CD4-positive, alpha-beta T cell (primary cell): Measurements from ENCODE around the gene ZNF865. TPM values are rescaled to one million over a fixed set of nuclear protein-coding genes. Genes with fewer than 3 reads are reported as not detected.

Experiments used
- ATAC-seq: fragments of 200-7000 bp; cut with Tn5 transposase; one replicate; pipeline ENCODE4 v1.10.0; 2022; ENCODE audit warnings: mild to moderate bottlenecking; ENCODE audit not compliant: poor library complexity
- CTCF ChIA-PET: fragments of 350-600 bp; sonication (Branson Sonifier 250); formaldehyde crosslinking; loops from one replicate; lab custom pipeline; 2021; ENCODE audit warnings: antibody characterized with exemption, inconsistent platforms; lab: Charles Lee
- POLR2A ChIA-PET: fragments of 350-600 bp; sonication (Branson Sonifier 250); formaldehyde crosslinking; loops from one replicate; lab custom pipeline; 2021; ENCODE audit warnings: antibody characterized with exemption, inconsistent platforms; lab: Charles Lee
- DNase-seq, 14 experiments: peaks; one replicate each; pipeline ENCODE4 v3.0.0-alpha.2; 2013 to 2020; ENCODE audit warnings: mixed read lengths in 2 of 14
- H3K27ac ChIP-seq, 2 donors: one replicate each; pipeline versions ENCODE4 v1.5.1 to v1.7.0; 2013; ENCODE audit warnings: low read length in 2 of 2, low read depth in 1 of 2, mild to moderate bottlenecking in 1 of 2
- H3K27me3 ChIP-seq, 2 experiments: 1 replicate in 1 of 2; 2 replicates in 1 of 2; pipeline versions ENCODE4 v1.6.1 to v1.7.0; 2013; ENCODE audit warnings: low read length in 2 of 2, control low read depth in 1 of 2, mild to moderate bottlenecking in 1 of 2, moderate library complexity in 1 of 2; ENCODE audit not compliant: insufficient read depth in 2 of 2, control insufficient read depth in 1 of 2
- H3K36me3 ChIP-seq: one replicate; pipeline ENCODE4 v1.6.1; 2013; ENCODE audit warnings: low read length, control low read depth; ENCODE audit not compliant: insufficient read depth
- H3K4me1 ChIP-seq: one replicate; pipeline ENCODE4 v1.6.1; 2013; ENCODE audit warnings: low read length, control low read depth; ENCODE audit not compliant: insufficient read depth
- H3K4me3 ChIP-seq: one replicate; pipeline ENCODE4 v1.5.1; 2013; ENCODE audit warnings: mild to moderate bottlenecking, low read length, moderate library complexity
- H3K9me3 ChIP-seq, 2 experiments: 1 replicate in 1 of 2; 2 replicates in 1 of 2; pipeline versions ENCODE4 v1.6.1 to v1.7.0; 2013; ENCODE audit warnings: low read length in 2 of 2, mild to moderate bottlenecking in 2 of 2, control low read depth in 1 of 2, moderate library complexity in 1 of 2; ENCODE audit not compliant: control insufficient read depth in 1 of 2, insufficient read depth in 1 of 2
- H3K27ac Mint-ChIP-seq: one replicate; pipeline ENCODE4 v1.8.0; 2020; ENCODE audit warnings: mixed read lengths
- H3K27me3 Mint-ChIP-seq: one replicate; pipeline ENCODE4 v1.8.0; 2021; ENCODE audit warnings: mixed read lengths
- H3K36me3 Mint-ChIP-seq: one replicate; pipeline ENCODE4 v1.8.0; 2021; ENCODE audit warnings: low read depth, mixed read lengths
- H3K4me1 Mint-ChIP-seq: one replicate; pipeline ENCODE4 v1.8.0; 2021; ENCODE audit warnings: low read depth, mixed read lengths
- H3K4me3 Mint-ChIP-seq: one replicate; pipeline ENCODE4 v1.8.0; 2020; ENCODE audit warnings: mild to moderate bottlenecking, mixed read lengths
- H3K9me3 Mint-ChIP-seq: one replicate; pipeline ENCODE4 v1.8.0; 2020; ENCODE audit warnings: mixed read lengths
- CTCF ChIP-seq: fragments of 200-600 bp; IDR thresholded peaks from one replicate; pipeline ENCODE4 v1.8.0; 2022; ENCODE audit warnings: antibody characterized with exemption, mild to moderate bottlenecking
- intact Hi-C, 2 experiments: fragments of 100-400 bp; cut with DNase I in 1 of 2; cut with micrococcal nuclease in 1 of 2; formaldehyde crosslinking; loops; one replicate each; pipeline versions ENCODE4 v1.15.1 to v1.9.0; 2023 to 2025; cut with DNase I, micrococcal nuclease
- total RNA-seq, 174 experiments: library from RNA in 2 of 174; stranded (reverse) in 2 of 174; gene quantifications; one replicate each; pipeline ENCODE4 v1.2.3 and lab custom pipeline; 2021 to 2026

Gene ZNF865
- total RNA-seq, 2 experiments from 2014 or later: 12.0 to 12.9 TPM

GRCh38 chr19:55605207-55605636 lies 225 bp upstream of the ZNF865 start:
- TF ChIP-seq CTCF: no peak
- peaks cover 45% of the 10 kb centered on the region for H3K4me1 ChIP-seq
- no peaks in the 10 kb centered on the region for H3K27me3 ChIP-seq
- H3K9me3 Mint-ChIP-seq: no peaks in the 10 kb centered on the region
- ChIA-PET POLR2A (interaction anchor here (0.8 to 2.7 kb wide), 13 partner anchors 10 to 266 kb away, joined by 3 to 50 read pairs (median 8); partner anchors contain the start of genes U2AF2, ZNF579, ZNF581 and ZNF784), CTCF (interaction anchor here (1.3 to 4.2 kb wide), 13 partner anchors 14 to 144 kb away, joined by 4 to 60 read pairs (median 8); partner anchors contain the start of genes CCDC106, ISOC2, ZNF628 and ZNF784)
- peak overlapping the region; percentile 84 for H3K27ac Mint-ChIP-seq
- H3K27me3 Mint-ChIP-seq: no peaks in the 10 kb centered on the region
- H3K4me3 Mint-ChIP-seq: peak overlapping the region; percentile 86
- peaks cover 54% of the 10 kb centered on the region for H3K4me1 Mint-ChIP-seq
- DNase-seq: peak; percentile 93 to 99 (median 98)
- peaks cover 10% of the 10 kb centered on the region for H3K36me3 ChIP-seq
- H3K9me3 ChIP-seq: no peaks in the 10 kb centered on the region
- H3K27ac ChIP-seq: peak overlapping the region; percentile 85 to 92
- H3K4me3 ChIP-seq: peak overlapping the region; percentile 64
- intact Hi-C loops: loop anchor here (1.0 to 10.0 kb wide), 5 partner anchors 18 to 350 kb away; partner anchors contain the start of genes PPP6R1 (in 1 of the 2), UBE2S (in 1 of the 2) and ZNF784 (in 1 of the 2)
- peaks cover 51% of the 10 kb centered on the region for H3K36me3 Mint-ChIP-seq
- ATAC-seq: peak; percentile 78

GRCh38 chr19:55606471-55606787 lies 982 bp downstream of the ZNF865 start:
- Histone ChIP-seq H3K36me3 (peaks cover 16% of the 10 kb centered on the region), H3K4me3 (peak overlapping the region; percentile 86), H3K9me3 (no peaks in the 10 kb centered on the region), H3K4me1 (peaks cover 40% of the 10 kb centered on the region), H3K27ac (peak overlapping the region; percentile 84 to 92), H3K27me3 (no peaks in the 10 kb centered on the region)
- DNase-seq (no peak), ATAC-seq (no peak)
- ChIA-PET CTCF (interaction anchor here (0.6 to 4.2 kb wide), 18 partner anchors 9 to 465 kb away, joined by 3 to 60 read pairs (median 4); partner anchors contain the start of genes CCDC106, ISOC2, ZNF579 and ZNF628), POLR2A (interaction anchor here (0.7 to 2.7 kb wide), 13 partner anchors 11 to 145 kb away, joined by 3 to 50 read pairs (median 5); partner anchors contain the start of genes U2AF2, ZNF579, ZNF581 and ZNF784)
- no peaks in the 10 kb centered on the region for H3K9me3 Mint-ChIP-seq
- H3K27ac Mint-ChIP-seq: peak overlapping the region; percentile 84
- peaks cover 59% of the 10 kb centered on the region for H3K36me3 Mint-ChIP-seq
- TF ChIP-seq CTCF: no peak
- intact Hi-C loops: loop anchor here (1.0 to 10.0 kb wide), 6 partner anchors 20 to 488 kb away; partner anchors contain the start of genes PPP6R1 (in 1 of the 2) and UBE2S (in 1 of the 2)
- H3K27me3 Mint-ChIP-seq: no peaks in the 10 kb centered on the region
- H3K4me3 Mint-ChIP-seq: peak overlapping the region; percentile 96
- H3K4me1 Mint-ChIP-seq: peaks cover 58% of the 10 kb centered on the region

GRCh38 chr19:55606817-55607216 lies 1.4 kb downstream of the ZNF865 start:
- Histone ChIP-seq H3K4me1 (peaks cover 42% of the 10 kb centered on the region), H3K36me3 (peaks cover 16% of the 10 kb centered on the region), H3K27me3 (no peaks in the 10 kb centered on the region), H3K9me3 (no peaks in the 10 kb centered on the region), H3K4me3 (no peak overlapping the region), H3K27ac (peak overlapping the region; percentile 84 to 92)
- no peak for ATAC-seq
- intact Hi-C loops: loop anchor here (1.0 to 10.0 kb wide), 6 partner anchors 20 to 488 kb away; partner anchors contain the start of genes PPP6R1 (in 1 of the 2) and UBE2S (in 1 of the 2)
- Mint-ChIP-seq H3K27ac (peak overlapping the region; percentile 84), H3K36me3 (peaks cover 62% of the 10 kb centered on the region), H3K4me3 (peak overlapping the region; percentile 52), H3K9me3 (no peaks in the 10 kb centered on the region), H3K27me3 (no peaks in the 10 kb centered on the region), H3K4me1 (peaks cover 55% of the 10 kb centered on the region)
- TF ChIP-seq CTCF: no peak
- POLR2A ChIA-PET: interaction anchor here (0.7 to 2.7 kb wide), 12 partner anchors 11 to 145 kb away, joined by 3 to 50 read pairs (median 5); partner anchors contain the start of genes U2AF2, ZNF579, ZNF581 and ZNF784
- CTCF ChIA-PET: interaction anchor here (0.6 to 4.2 kb wide), 18 partner anchors 9 to 466 kb away, joined by 3 to 60 read pairs (median 4); partner anchors contain the start of genes CCDC106, ISOC2, ZNF579 and ZNF628
- no peak for DNase-seq
